HepG2 (cell line): ENCODE measurements around the gene DBN1.
"Not testable (repeated sequence)": the region's sequence is repeated elsewhere in the genome, so short reads cannot be mapped to it uniquely, and the experiment has no call there.

ENCODE experiments used
- CHD4 ChIP-seq: fragments of 200-600 bp; sonication (generic); IDR thresholded peaks from 2 replicates; pipeline ENCODE4 v1.7.0; 2017; ENCODE audit warnings: mild to moderate bottlenecking, low read length, borderline replicate concordance
- HDAC2 ChIP-seq: sonication (generic); formaldehyde crosslinking; IDR thresholded peaks from 2 replicates; pipeline ENCODE4 v1.4.0; 2020; ENCODE audit warnings: missing genetic modification reagents
- NR2F6 ChIP-seq, 2 experiments: IDR thresholded peaks; 2 replicates each; pipeline ENCODE4 v1.6.1; 2016; ENCODE audit warnings: antibody characterized with exemption in 1 of 2, mild to moderate bottlenecking in 1 of 2
- PBX2 ChIP-seq: IDR thresholded peaks from 2 replicates; pipeline ENCODE4 v1.6.1; 2016; ENCODE audit warnings: control low read depth
- PRDM4 ChIP-seq: sonication (generic); formaldehyde crosslinking; IDR thresholded peaks from 2 replicates; pipeline ENCODE4 v1.9.0; 2021; ENCODE audit warnings: missing genetic modification reagents, borderline replicate concordance
- RERE ChIP-seq: IDR thresholded peaks from 2 replicates; pipeline ENCODE4 v1.6.1; 2016; ENCODE audit warnings: low read depth, missing genetic modification reagents, missing compliant biosample characterization
- ZBTB26 ChIP-seq: IDR thresholded peaks from 2 replicates; pipeline ENCODE4 v1.6.1; 2016; ENCODE audit warnings: missing compliant biosample characterization, missing genetic modification reagents, borderline replicate concordance

GRCh38 chr5:177485753-177486152, 12.3 kb upstream of the DBN1 start:
- not testable (repeated sequence) for TF ChIP-seq CHD4; ZBTB26 (CRISPR knock-in tag); PRDM4; PBX2; HDAC2; NR2F6 (IDR thresholded peaks at IDR 0.05); NR2F6 (CRISPR knock-in tag; IDR thresholded peaks at IDR 0.05); RERE (CRISPR knock-in tag)
